Testis (tissue), 3 donors: Measurements from ENCODE around the gene BACH2. TPM values are rescaled to one million over a fixed set of nuclear protein-coding genes. Genes with fewer than 3 reads are reported as not detected.
A peak's percentile ranks its signal among the peaks of the same experiment; 100 is the strongest.

ENCODE experiments used
- DNase-seq: peaks from one replicate; pipeline ENCODE4 v3.0.0-alpha.2; 2019
- H3K27ac ChIP-seq, 2 donors: fragments of 200-600 bp; sonication (generic); one replicate each; pipeline ENCODE4 v1.5.1; 2019
- H3K27me3 ChIP-seq: fragments of 200-600 bp; sonication (generic); one replicate; pipeline ENCODE4 v1.5.1; 2019
- H3K36me3 ChIP-seq: fragments of 200-600 bp; sonication (generic); one replicate; pipeline ENCODE4 v1.5.1; 2017; ENCODE audit warnings: low read depth; ENCODE audit errors: missing control alignments
- H3K4me1 ChIP-seq: fragments of 200-600 bp; sonication (generic); one replicate; pipeline ENCODE4 v1.5.1; 2019
- H3K4me3 ChIP-seq, 2 donors: fragments of 200-600 bp; sonication (generic); one replicate each; pipeline ENCODE4 v1.5.1; 2017 to 2019
- H3K9me3 ChIP-seq: fragments of 200-600 bp; sonication (generic); one replicate; pipeline ENCODE4 v1.5.1; 2017
- POLR2A ChIP-seq: fragments of 450-650 bp; IDR thresholded peaks from one replicate; pipeline ENCODE4 v1.6.1; 2017; ENCODE audit warnings: antibody characterized with exemption, mild to moderate bottlenecking, moderate library complexity
- WGBS, 2 donors: methylation state at CpG; one replicate each; pipeline ENCODE4 v1.1.5; 2018; 5-methylcytosine and 5-hydroxymethylcytosine counted together
- intact Hi-C: fragments of 100-400 bp; cut with DNase I; formaldehyde crosslinking; loops from one replicate; pipeline ENCODE4 v1.15.1; 2023; ENCODE audit warnings: low total_unique reads
- polyA plus RNA-seq: library from polyadenylated mRNA; stranded (reverse); fragments of 350-450 nt; fragmentation: Illumina TruSeq; extraction: RNeasy Lipid Tissue Mini Kit (QIAGEN cat#74804); gene quantifications from one replicate; pipeline ENCODE4 v1.2.3, GENCODE V29; 2014; ENCODE audit warnings: low read depth, low replicate concordance; ENCODE audit not compliant: insufficient read depth
- total RNA-seq, 2 donors: library from RNA; depleted of rRNA; stranded (reverse); fragments of >200 nt; gene quantifications; one replicate each; pipeline ENCODE4 v1.2.3, GENCODE V29; 2016
- TF ChIP-seq, protein P1 (sequence below), 3 experiments: fragments of 450-650 bp in 2 of 3; fragments of 200-600 bp in 1 of 3; sonication (generic) in 1 of 3; IDR thresholded peaks; one replicate each; pipeline ENCODE4 v1.5.1; 2016 to 2019; ENCODE audit warnings: antibody characterized with exemption in 3 of 3, mild to moderate bottlenecking in 2 of 3, moderate library complexity in 1 of 3

BACH2 gene
- total and polyA plus RNA-seq, 3 donors from 2014 or later, result 5.0 to 8.3 (median 6.5) TPM

- H3K4me3 ChIP-seq, result no peak overlapping the region
- no peaks in the 10 kb centered on the region for H3K9me3 ChIP-seq
- H3K36me3 ChIP-seq, result no peaks in the 10 kb centered on the region
- 41 to 44% methylated on average over 8 of the region's 8 CpGs for WGBS, 2 donors
- TF ChIP-seq, protein P1, sequence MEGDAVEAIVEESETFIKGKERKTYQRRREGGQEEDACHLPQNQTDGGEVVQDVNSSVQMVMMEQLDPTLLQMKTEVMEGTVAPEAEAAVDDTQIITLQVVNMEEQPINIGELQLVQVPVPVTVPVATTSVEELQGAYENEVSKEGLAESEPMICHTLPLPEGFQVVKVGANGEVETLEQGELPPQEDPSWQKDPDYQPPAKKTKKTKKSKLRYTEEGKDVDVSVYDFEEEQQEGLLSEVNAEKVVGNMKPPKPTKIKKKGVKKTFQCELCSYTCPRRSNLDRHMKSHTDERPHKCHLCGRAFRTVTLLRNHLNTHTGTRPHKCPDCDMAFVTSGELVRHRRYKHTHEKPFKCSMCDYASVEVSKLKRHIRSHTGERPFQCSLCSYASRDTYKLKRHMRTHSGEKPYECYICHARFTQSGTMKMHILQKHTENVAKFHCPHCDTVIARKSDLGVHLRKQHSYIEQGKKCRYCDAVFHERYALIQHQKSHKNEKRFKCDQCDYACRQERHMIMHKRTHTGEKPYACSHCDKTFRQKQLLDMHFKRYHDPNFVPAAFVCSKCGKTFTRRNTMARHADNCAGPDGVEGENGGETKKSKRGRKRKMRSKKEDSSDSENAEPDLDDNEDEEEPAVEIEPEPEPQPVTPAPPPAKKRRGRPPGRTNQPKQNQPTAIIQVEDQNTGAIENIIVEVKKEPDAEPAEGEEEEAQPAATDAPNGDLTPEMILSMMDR (IDR thresholded peaks at IDR 0.05), result peak; percentile 21 to 49 (median 39)
- no peak for TF ChIP-seq POLR2A
- H3K4me1 ChIP-seq, result no peaks in the 10 kb centered on the region
- intact Hi-C loops, result no loop called here
- H3K27ac ChIP-seq, result no peak overlapping the region
- DNase-seq, result peak; percentile 44
- no peaks in the 10 kb centered on the region for H3K27me3 ChIP-seq
These were observed 325.9 kb downstream of the BACH2 start for GRCh38 chr6:89970609-89971337.

DNA sequence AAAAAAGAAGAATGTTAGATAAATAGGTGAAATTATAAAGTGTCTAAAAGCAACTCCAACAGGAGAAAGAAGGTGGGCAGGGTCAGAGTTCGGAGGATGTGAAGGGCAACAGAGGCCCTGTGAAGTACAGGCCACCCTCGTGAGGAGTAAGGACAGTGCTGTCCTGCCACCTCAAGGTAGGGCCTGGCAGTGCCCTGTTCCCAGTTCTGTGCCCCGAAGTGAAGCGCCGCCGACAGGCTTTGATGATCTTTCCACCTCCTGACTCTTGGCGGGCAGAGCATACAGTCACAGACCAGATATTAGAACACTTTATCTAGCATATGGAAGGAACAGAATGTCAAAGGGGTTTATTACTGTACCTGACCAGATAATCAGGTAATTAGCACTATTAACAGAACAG lies 326.6 kb downstream of the BACH2 start:
- Histone ChIP-seq H3K27ac (no peak overlapping the region), H3K27me3 (no peaks in the 10 kb centered on the region), H3K4me3 (no peak overlapping the region), H3K9me3 (no peaks in the 10 kb centered on the region), H3K4me1 (no peaks in the 10 kb centered on the region), H3K36me3 (no peaks in the 10 kb centered on the region)
- 75 to 89% methylated on average over 7 of the region's 7 CpGs for WGBS, 2 donors
- intact Hi-C loops, result no loop called here
- TF ChIP-seq POLR2A, result no peak
- TF ChIP-seq, protein P1 (IDR thresholded peaks at IDR 0.05), result no peak
- DNase-seq, result no peak

- H3K9me3 ChIP-seq, result no peaks in the 10 kb centered on the region
- H3K4me3 ChIP-seq, result no peak overlapping the region
- TF ChIP-seq, protein P1 (IDR thresholded peaks at IDR 0.05), result no peak
- TF ChIP-seq POLR2A, result no peak
- H3K27me3 ChIP-seq, result no peaks in the 10 kb centered on the region
- intact Hi-C loops, result loop anchor here (5.0 kb wide), 1 partner anchor 425 kb away; no protein-coding TSS in a partner anchor
- no peak for DNase-seq
- WGBS, 2 donors, result 94 to 95% methylated on average over 3 of the region's 3 CpGs
- no peak overlapping the region for H3K27ac ChIP-seq
- no peaks in the 10 kb centered on the region for H3K36me3 ChIP-seq
- H3K4me1 ChIP-seq, result no peaks in the 10 kb centered on the region
These were observed 329.7 kb downstream of the BACH2 start for GRCh38 chr6:89966913-89967312.

DNA sequence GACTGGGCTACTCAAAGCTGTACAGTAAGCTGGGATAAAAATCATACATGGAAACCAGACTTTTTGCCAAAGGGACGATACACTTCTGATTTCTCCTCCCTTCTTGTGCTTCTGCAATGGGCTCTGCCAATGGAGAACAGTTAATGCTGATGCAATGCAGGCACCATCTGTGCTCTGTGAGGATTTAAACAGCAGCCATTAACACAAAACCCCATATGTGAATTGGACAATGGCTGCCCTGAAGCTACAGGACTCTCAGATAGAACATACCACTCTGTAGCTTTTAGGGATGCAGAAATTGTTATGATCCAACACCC lies 330.5 kb downstream of the BACH2 start:
- Histone ChIP-seq H3K9me3 (no peaks in the 10 kb centered on the region), H3K27ac (no peak overlapping the region), H3K4me1 (no peaks in the 10 kb centered on the region), H3K27me3 (no peaks in the 10 kb centered on the region), H3K4me3 (no peak overlapping the region), H3K36me3 (no peaks in the 10 kb centered on the region)
- DNase-seq, result no peak
- WGBS, 2 donors, result 58 to 71% methylated on average over 1 of the region's 1 CpG
- TF ChIP-seq, protein P1 (IDR thresholded peaks at IDR 0.05), result no peak
- TF ChIP-seq POLR2A, result no peak
- intact Hi-C loops, result loop anchor here (5.0 kb wide), 1 partner anchor 426 kb away; no protein-coding TSS in a partner anchor
